ENCODE measurements around the gene TUBA4A.
"Not testable (repeated sequence)": the region's sequence is repeated elsewhere in the genome, so short reads cannot be mapped to it uniquely, and the experiment has no call there.

Gene TUBA4A

DNA sequence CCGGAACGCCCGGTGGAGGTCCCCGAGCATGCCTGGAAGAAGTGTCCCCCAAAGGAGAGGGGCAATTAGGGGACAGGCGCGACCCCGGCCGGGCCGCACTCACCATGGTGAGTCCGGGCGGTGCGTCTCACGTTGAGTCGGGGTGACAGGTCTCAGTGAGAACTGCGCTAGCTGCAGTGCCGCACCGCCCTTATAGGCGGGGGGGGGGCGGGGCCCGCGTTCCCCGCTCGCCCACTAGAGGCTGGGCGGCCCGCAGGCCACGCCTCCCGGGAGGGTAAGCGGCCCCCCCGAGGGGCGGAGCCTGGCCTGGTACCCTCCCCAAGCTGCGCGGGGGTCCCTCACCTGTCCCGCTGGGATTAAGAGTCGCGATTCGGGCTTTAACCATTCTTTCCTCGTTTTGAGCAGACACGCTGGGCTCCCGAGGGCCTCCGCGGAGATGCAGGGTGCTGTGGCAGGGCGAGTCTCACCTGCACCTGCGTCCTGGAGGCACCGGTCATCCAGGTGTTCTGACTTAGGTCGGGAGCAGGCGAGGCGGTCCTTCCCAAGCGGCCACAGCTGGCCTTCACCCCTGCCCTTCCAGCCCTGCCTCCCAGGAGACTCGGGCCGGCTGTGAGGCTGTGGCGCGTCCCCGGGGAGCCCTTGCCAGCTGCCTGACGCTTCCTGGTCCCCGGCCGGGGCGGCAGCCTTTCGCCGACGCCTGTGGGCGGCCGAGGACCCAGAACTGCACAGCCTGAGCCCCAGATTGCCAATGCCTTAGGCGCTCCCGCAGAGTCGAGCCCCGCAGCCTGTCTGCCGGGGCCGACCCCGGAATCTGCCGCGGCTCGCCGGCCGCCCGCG, at the start of gene TUBA4A:
Gene TUBA4A (minus strand): TSS at position 166 of the 837 bp plus-strand sequence. CDS start 60 bp downstream, at position 106.
- peak; percentile 65 for DNase-seq

DNA sequence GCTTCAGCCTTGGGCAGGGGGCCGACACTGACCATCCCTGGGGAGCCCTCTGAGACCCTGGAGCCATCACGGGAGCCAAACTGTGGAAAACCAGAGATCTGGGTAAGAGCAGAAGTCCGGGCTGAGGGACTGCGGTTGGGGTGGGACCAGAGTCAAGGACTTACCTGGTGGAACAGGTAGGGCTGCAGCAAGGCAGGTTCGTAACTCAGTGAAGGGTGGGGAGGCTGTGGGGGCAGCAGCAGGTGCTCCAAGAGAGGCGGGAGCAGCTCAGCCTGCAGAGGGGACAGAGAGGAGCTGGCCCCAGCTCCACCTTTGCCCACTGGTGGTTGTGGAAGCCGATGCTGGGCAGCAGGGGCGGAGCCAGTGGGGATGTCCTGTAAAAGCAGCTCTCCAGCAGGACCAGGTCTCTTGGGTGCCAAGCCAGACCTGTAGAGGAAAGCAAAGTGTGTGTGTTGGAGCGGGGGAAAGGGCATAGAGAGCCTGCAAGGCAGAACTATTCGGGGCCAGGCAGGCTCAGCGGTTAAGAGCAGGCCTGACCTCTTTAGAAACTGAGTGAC, 48.8 kb upstream of the TUBA4A start:
- DNase-seq = no peak

DNA sequence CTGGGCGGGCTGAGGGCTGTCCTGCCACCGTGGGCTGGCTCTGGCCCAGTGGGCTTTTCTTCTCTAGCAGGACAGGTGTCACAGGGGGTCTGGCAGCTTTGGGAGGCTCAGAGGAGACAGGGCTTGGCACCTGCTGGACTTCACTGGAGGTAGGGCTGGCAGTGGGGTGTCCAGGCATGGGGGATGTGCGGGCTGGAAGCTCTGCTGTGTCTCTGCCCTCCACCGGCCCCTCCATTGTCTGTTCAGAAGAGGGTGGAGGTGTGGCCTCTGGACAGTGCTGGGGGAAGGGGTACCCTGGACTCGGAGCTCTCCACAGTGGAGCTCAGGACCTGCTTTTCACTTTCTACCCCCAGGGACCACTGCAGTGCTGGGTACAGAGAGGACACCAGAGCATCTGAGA, 46.3 kb upstream of the TUBA4A start:
- DNase-seq = no peak

DNA sequence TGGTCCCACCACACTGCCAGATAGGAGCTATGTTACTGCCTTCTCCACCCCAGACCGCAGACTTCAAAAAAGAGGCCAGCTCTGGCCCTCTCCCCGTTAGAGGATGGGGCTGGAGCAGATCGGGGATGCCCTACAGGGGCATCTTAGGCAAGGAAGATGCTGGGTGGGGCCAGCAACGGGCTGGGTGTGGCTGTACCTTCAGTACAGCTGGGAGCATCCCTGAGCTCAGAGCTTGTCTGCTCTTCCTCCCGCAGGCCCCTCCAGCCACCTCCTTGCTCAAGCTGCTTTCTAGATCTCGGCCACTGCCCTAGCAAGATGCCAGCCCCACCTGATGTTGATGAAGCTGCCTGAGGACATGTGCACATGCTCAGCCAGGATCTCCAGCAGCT, 45.6 kb upstream of the TUBA4A start:
- DNase-seq = no peak

DNA sequence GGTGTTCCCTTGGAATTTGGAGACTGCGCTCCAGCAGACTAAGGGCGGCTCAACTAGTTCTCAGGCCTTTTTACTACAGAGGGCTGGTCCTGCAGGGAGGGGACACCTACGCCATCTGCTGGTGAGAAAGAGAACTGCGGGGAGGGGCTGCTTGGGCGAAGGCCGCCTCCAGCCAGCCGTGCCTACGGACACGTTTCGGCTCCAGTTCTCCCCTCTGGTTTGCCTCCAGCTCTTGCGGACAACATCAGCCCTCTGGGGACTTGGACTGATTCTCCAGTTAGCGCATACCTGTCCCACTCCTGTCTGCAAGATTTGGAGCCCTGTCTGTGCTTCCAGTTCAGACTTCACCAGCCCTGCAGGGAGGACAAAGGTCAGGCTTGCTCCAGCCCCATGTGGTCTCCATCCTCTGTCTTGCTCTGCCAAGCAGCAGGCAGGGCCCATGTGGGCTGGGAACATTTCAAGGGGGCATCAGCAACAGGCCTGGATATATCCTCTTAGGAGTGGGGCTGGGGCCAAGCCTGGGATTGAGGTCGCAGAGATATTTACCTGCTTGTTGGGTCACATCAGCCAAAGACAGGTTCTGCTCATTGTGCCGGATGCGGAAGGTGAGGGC, 45.1 kb upstream of the TUBA4A start:
- peak; percentile 87 for DNase-seq

DNA sequence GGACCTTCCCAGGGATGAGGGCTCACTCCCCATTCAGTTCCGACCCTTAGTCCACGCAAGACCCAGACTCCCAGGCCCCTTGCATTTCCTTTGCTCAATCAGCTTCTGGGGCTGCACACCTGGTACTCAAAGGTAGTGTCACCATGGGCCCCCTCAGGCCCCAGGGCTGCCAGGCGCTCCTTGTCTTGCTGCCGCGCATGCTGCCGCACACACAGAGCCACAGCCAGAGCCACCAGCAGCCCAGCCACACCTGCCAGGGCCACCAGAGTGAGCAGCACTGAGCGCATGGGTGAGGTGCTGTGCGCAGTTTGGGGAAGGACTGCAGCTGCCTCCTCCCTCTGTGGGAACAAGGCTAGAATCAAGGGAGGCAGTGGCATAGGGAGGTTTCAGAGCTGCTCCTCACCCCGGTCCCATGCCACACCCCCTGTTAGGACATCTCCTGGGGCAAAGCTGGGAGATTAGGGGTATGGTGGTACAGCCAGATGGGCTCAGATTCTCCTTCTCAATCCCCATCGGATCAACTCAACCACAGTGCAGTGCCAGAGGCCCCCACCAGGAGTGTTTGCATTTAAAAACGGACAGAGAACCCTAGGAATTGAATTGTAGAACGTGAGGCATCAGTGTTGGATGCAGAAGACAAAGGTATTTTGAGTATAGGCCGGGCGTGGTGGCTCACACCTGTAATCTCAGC, 44.2 kb upstream of the TUBA4A start:
- DNase-seq = no peak

DNA sequence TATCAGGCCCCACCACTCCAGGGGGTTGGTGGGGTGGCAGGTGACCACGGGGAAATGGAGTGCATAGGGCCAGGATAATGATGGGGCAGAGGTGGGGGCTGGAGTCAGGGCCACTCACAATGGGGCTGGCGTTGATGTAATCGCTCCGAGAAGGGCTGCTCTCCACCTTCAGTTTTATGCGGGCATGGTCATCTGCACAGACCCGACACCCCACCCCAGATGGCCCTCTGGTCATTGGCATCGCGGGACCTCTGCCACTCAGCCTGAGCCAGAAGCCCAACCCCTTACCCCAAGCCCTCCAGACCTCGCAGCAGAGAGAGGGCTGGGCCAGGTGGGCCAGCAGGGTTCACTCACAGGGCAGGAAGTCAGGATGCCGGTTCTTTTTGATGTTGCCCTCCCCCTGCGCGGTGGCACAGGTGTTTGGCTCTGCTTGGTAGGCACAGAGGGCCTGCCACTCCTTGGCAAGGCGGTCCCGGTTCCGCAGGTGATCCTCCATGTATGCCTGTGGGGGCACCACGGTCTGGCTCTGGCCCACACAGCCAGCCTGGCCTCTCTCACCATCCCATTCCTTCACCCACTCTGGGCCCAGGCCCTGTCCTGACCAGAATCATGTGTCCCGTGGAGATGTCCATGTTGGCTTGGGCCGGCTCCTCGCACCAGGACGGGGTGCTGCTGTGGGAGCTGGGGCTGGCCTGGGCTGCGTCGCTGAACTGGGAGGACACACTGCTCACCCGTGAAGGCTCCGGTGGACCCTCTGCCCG, 43.1 kb upstream of the TUBA4A start:
- DNase-seq = no peak

DNA sequence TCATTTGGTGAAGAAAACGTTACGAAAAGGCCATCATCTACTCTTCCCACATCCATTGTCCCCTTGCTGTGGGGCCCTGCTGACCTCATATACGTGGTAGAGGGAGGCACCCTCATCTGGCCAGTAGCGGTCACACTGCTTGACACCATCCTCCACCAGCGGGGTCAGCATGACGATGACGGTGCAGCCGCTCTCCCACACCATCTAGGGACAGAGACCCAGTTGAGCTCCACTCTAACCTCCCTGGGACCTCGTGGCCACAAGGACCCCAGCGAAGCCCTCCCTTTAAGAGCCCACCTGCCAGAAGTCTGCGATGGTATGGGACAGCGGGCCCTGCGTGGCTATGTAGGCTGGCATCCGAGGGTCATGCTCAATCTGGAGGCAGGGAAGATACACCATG, 42.4 kb upstream of the TUBA4A start:
- DNase-seq = no peak

DNA sequence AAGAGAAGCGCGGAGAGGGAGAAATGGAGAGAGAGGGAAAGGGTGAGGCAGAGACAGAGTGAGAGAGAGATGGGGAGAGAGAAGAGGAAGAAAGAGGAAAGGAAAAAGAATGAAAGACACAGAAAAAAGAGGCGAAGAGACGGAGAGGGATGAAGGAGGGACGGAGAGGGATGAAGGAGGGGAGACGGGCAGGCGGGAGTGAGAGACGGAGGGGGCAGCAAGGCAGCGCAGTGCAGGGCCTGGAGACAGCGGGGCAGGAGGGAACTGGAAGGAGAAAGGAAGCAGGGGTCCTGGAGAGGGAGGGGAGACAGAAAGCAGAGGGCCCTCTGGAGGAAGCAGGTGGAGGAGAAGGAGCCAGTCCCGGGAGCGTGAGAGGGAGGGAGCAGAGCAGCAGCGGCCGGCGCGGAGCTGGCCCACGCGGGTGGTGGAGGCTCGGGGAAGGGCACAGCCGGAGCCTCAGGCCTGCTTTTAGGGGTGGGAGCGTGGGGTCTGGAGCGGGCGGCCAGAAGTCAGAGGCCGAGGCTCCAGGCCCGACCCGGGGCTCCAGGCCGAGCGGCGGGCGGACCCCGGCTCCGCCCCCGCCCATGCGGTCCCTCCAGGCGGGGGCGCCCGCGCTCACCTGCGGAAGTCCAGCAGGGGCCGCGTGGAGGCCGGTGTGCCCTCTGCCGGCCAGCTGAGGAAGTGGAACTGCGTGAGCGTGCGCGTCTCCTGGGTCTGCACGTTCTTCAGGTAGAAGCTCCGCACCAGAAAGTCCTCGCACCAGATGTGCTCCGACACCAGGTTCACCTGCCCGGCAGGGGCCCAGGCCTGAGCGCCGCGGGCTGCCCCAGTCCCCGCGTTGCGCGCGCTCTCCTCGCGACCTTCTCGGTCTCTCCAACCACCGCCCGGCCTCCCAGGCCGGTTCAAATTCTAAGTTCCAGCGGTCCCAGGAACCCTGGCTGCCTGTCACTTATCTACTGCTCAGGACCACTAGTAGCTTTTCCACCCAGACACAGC, 40.9 kb upstream of the TUBA4A start:
- DNase-seq = peak; percentile 87

DNA sequence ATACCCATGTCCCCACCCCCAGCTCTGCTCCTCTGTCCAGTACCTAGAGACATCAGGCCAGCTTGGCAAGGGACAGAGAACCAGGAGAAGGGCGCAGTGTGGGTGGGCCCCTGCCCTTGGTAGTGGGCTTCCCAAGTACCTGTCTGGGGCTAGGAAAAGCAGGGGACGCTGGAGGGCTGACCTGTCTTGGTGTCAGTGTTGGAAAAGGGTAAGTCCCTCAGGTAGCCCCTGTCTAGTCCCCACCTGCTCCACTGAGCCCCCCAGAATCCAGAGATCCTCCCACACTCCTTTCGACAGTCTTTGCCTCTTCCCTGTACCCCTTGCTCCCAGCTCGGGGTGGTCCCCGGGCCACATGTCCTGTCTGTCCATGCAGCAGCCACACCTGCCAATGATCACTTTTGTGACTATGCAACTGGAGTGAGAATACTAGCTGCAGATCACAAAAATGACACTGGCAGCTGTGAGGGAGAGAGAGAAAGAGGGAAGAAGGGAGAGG, 40.1 kb upstream of the TUBA4A start:
- DNase-seq = no peak

DNA sequence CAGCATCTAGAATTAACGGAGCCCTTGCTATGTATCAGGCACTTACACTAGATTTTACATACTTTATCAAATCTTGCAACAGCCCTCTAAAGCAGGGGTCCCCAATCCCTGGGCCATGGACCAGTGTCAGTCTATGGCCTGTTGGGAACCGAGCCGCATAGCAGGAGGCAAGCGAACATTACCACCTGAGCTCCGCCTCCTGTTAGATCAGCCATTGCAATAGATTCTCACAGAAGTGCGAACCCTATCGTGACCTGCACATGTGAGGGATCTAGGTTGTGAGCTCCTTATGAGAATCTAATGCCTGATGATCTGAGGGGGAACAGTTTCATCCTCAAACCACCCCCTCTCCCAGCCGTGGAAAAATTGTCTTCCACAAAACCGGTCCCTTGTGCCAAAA, 38.9 kb upstream of the TUBA4A start:
- DNase-seq = no peak

DNA sequence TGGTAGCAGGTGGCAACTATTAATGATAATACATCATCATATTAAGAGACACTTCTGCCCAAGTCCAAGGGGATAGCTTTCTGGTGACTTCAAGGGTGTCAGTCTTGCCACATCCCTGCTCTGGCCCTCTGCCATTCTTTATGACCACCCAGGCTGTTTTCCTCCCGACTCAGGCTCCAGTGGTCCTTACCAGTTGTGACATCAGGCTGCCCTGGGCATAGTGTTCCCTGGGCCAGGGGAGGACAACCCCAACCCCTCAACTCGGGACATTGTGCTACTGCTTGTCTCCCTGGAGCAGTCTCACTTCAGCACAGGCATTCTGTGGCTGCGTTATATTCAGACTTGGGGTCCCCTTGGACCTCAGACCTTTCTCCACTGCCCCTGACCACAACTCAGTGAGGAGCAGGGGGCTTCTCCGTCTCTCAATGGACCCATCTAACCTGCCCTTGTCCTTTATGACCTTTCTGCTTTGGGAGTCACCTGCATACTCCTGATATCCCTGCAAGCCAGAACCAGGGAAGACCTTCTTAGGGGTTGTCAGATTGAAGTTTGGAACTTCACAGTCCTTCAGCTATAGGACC, 38.3 kb upstream of the TUBA4A start:
- DNase-seq = no peak

DNA sequence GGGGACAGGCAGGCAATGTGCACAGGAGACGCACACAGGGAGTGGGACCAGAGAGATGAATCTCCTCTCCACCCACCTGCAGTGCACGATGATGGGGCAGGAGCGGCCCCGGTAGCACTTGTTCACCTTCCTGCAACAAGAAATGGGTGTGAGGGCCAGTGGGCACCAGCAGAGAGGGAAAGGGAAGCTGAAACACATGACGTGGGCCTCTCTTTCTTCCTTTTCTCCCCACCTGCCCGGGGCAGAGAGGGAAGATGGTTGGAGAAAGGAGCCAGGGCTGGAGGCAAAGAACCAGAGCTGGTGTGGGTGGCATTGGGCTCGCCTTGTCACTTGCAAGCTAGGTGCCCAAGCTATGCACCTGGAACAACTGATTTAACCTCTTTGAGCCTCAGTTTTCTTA, 37.7 kb upstream of the TUBA4A start:
- no peak for DNase-seq

DNA sequence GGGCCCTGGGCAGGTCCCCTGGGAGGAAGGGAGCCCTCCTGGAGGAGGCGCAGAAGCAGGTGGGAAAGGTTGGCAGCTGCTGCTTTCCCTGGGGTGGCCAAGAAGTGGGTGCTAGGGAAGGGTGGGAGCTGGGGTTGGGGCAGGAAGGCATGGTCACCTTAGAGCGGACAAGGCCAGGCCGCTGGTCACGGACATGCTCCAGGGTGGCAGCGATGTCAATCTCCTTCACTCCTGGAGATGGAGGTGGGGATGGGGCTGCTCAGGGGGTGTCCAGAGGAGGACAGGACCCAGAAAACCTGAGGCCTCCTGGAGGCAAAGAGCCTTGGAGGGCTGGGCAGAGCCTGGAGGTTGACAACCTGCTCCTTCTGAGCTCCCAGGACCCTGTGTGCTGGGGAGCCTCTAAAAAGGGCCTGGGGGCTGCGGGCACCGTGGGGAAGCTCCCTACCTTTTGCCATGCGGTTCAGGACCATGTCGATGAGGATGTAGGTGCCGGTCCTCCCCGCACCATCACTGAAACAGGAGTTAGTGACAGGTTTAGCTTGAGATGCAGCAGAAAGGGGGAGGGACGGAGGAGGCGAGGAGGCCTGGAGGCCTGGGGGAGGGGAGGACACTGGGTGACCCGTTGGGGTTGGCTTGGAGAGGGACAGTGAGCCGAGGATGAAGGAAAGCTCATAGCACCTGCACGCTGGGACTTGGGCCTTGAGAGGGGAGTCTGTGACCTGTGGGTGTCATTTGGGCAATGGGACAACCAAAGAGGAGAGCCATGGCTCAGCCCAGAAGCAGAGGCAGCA, 36.9 kb upstream of the TUBA4A start:
- DNase-seq = no peak

DNA sequence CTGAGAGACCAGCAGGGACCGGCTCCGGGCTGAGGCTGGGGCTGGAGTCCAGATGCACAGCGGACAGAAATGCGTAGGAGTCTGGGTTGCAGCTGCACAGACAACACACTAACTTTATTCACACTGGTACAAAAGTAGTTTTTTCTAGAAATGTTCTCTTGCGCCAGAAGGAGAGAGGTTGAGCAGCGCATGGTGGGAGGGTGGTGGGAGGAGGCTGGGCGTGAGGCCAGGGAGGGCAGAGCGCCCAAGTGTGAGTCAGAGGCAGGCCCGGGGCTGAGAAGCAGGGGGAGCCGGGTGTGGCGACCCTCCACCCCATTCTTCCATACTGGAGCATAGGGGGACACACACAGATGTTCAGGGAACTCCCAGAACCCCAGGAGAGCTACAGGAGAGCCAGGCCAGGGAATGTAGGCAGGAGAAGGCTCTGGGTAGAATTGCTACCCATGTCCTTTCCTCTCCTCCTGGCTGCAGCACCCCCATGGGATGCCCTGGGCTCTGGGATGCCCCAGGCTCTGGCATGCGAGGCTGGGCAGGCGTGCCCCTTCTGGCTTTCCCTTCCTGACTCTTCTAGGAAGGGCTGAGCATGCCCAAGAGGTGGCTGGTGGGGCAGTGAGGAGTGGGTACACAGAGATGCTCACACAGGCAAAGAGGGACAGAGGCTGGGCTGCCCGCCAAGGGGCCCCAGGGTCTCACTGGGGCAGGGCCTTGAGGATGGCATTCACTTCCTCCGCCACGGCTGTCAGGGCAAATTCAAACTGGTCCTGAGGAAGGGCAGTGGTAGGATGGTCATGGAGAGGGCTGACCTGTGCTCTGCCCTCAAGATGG, 36.0 kb upstream of the TUBA4A start:
- peak; percentile 94 for DNase-seq

DNA sequence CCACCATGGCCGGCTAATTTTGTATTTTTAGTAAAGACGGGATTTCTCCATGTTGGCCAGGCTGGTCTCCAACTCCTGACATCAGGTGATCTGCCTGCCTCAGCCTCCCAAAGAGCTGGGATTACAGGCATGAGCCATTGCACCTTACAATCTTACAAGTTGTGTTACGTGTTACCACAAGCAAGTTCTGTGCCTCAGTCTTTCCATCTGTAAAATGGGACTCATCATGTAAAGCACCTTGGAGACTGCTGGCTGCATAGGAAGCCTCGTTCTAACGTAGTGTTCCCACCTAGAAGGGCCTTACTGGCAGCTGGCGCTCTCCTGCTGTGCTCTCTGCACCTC, 35.4 kb upstream of the TUBA4A start:
- DNase-seq = no peak

DNA sequence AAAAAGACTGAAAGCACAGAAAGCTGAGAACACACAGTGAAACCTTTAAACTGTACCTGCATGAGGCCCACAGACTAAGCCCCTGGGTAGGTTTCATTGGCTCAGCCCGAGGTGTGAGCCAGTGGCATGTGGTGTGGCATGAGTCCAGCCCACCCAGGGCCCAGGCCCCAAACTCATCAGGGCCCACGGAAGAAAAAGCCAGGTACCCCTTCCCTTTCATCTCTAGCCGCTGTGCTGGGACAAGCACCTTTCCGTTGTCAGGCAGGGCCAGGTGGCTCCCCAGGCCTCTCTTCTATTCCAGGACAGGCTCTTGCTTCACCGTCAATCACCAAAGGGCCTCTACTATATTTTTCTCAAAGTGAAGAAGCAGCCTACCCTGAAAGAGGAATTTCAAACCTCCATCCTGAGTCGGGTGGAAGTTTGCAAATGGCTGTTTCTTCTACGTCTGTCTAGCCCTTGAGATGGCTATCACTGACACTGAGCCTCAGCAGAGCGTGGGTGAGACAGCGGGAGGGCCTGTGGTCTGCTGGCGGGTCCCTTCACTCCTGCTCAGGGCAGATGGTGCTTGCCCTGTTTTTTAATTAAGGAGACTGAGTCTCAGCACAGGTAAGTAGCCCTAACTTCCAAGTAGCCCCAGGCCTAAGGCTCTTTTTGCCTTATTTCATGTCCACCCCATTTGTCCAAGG, 34.0 kb upstream of the TUBA4A start:
- DNase-seq = no peak

DNA sequence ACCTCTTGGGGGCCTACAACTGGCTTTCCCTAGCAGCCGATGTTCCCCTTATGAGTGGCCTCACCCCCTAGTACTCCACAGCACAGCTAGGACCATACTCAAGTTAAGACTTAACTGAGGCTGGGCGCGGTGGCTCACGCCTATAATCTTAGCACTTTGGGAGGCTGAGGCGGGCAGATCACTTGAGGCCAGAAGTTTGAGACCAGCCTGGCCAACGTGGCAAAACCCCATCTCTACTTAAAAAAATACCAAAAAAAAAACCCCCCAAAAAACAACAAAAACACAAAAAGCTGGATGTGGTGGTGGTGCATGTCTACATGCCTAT, 33.4 kb upstream of the TUBA4A start:
- DNase-seq = not testable (repeated sequence)
